Raji (cell line): ENCODE data around the gene CNTNAP4.

ENCODE experiments used
- POLR2A ChIP-seq: IDR thresholded peaks from 2 replicates; pipeline ENCODE4 v1.6.1; 2011; ENCODE audit warnings: low read depth, low read length, control low read depth; ENCODE audit not compliant: insufficient read depth

The CNTNAP4 gene

DNA sequence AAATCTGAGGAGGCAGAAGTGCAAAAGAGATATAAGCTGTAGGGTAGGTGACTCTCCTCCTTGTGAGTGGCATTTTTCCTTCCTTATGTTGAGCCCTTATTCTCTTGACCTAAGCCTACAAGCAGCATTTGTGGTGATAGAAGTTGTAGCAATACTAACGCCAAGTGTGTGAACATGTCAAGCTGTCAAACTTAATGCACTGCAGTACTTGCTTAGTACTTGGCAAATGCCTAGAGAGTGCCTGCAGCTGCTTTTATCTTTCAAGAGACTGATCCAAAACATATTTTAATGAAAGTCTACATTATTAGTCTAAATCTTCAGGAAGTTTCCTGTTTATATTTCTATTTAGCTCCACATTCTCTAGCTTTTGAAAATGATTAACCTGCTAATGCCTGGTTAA lies 83.2 kb downstream of the CNTNAP4 start:
- no peak for TF ChIP-seq POLR2A

DNA sequence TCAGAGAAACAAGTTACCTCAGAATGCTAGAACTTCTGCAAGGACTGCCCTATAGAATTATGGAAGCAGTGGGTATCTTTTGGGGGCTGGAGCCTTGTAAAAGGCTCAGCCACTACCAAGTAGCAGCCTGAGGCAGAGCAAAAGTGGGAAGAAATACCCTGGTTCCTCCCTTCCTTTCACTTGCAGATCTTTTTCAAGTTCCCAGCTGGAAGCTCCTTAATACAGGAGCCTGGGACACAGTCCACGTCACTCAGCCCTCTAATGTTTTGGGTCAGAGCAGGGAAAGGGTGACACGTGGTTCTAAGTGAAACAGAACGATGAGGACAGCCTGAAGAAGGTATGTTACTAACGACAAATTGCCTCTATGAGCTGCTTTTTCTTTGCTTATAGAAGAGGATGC lies 93.1 kb downstream of the CNTNAP4 start:
- TF ChIP-seq POLR2A, result no peak

GRCh38 chr16:76371441-76371840 lies 94.2 kb downstream of the CNTNAP4 start:
- no peak for TF ChIP-seq POLR2A

DNA sequence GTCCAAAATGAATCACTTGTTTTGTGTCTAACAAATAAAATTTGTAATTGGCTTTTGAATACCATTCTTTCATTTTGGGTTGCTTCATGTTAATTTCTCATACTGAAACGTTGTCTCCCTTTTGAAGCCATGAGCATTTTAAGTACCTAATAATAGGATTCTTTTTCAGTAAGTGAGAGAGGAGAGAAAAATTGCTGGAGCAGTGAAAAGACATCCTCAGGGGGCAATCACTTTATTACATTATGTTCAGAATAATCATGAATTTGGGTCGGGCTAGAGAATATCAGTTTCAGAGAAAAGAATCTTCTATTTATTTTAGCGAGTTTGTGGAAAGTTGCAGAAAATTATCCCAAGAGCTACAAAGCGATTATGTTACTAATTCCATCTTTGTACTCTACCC lies 96.8 kb downstream of the CNTNAP4 start:
- no peak for TF ChIP-seq POLR2A

DNA sequence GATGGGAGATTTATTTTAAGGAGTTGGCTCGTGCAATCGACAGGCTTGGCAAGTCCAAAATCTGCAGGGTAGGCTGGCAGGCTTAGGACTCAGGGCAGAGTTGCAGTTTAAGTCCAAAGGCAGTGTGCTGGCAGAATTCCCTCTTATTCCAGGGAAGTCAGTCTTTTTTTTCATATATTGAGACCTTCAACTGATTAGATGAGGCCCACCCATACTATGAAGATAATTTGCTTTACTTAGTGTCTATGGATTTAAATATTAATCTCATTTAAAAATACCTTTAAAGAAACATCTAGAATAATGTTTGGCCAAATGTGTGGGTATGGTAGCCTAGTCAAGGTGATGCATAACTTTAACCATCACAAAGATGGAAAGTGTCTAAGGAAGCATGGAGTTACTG lies 99.8 kb downstream of the CNTNAP4 start:
- no peak for TF ChIP-seq POLR2A

- TF ChIP-seq POLR2A, result no peak
Measured at GRCh38 chr16:76378020-76378419, 100.8 kb downstream of the CNTNAP4 start.

DNA sequence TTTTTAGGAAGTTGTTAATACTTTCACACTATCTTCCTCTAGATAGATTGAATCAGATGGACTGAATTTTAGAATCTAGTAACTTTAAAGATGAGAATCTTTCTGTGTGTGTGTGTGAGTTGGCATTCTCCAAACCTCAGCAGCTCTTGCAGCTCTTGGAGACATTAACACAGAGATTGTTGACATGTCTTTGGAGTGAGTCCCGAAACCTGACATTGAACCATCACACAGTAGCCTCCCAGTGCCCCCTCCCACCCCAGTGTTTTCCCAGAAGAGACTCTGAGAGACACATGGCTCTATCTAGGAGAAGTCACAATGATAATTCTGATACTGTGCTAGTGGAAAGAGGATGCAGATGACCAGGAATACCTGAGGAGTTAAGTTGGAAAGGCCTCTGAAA lies 103.9 kb downstream of the CNTNAP4 start:
- TF ChIP-seq POLR2A, result no peak

DNA sequence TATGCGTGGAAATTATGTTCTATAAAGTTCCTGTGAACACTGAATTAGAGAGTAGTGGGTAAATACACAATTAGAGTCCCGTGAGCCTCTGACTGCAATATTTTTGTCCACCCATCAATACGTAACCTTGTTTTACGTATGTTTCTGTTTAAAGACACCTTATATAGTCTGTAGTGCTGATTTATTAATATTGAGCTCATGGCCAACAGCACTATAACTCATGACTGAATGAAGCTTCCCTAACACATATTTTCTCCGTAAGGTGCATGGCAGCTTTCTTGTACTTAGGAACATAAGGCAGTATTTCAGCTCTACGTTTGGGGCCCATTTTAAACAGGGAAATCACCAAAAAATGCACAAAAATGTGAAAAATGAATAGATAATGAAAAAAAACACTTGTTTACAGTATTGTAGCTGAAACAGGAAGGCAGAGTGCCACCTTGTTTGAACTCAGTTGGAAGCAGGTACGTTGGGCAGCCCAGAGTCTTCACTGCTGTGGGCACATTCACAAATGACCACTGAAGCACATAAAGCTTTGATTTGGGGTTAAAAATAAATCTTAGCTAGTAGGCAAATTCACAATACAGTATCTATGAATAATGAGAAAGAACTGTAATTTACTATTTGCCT lies 108.5 kb downstream of the CNTNAP4 start:
- TF ChIP-seq POLR2A, result no peak

DNA sequence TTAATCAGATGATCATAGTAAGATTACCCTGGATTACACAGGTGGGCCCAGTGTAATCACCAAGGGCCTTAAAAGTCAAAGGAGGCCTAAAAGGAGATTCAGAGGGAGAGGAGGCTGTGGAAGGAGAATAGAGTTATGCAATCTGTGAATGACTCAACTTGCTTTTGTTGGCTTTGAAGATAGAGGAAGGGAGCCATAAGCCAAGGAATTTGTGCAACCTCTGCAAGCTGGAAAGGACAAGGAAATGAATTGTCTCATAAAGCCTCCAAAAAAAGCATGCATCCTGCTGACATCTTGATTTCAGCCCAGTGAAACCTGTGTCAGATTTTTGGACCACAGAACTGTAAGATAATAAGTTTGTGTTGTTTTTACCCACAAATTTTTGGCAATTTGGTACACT lies 109.6 kb downstream of the CNTNAP4 start:
- TF ChIP-seq POLR2A, result no peak

- TF ChIP-seq POLR2A, result no peak
Measured at GRCh38 chr16:76387994-76388393, 110.8 kb downstream of the CNTNAP4 start.

- TF ChIP-seq POLR2A, result no peak
Measured at GRCh38 chr16:76389126-76389525, 111.9 kb downstream of the CNTNAP4 start.

DNA sequence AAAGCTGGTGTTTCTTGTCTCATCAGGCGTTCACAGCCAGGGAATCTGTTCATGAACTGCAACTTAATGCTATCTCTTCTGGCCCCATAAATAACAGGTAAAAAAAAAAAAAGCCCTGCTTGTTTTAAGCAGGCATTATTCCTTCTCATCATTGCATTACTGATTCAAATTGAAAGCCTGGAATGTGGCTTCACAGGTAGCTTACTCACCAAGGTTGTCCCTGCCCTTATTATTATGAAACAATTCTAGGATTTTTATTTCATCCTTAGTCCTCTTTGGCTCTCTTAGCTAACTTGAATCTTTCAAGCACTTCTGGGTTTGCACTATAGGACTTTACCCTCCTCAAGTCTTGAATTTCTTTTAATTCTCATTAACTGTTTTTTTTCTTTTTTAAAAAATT lies 113.3 kb downstream of the CNTNAP4 start:
- no peak for TF ChIP-seq POLR2A

- TF ChIP-seq POLR2A, result no peak
Measured at GRCh38 chr16:76396977-76397376, 119.8 kb downstream of the CNTNAP4 start.

GRCh38 chr16:76409706-76410105 lies 132.5 kb downstream of the CNTNAP4 start:
- no peak for TF ChIP-seq POLR2A

- TF ChIP-seq POLR2A, result no peak
Measured at GRCh38 chr16:76421571-76421970, 144.4 kb downstream of the CNTNAP4 start.

DNA sequence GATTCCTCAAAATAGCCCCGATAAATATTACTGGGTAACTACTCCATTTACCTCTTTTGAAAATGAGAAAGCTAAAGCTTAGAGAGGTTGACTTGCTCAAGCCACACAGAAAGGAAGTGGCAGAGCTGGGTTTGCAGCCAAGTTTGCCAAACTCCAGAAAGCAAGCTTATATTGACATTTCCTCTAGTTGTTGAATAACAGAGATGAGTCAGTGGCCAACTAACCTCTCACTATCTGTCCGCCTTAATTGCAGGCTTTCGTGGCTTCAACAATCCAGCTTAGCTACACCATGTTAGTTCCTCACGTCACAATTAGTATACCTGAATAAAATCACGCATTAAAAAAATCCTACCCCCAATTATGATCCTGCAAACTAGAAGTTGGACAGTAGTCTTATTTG lies 151.7 kb downstream of the CNTNAP4 start:
- TF ChIP-seq POLR2A, result no peak

DNA sequence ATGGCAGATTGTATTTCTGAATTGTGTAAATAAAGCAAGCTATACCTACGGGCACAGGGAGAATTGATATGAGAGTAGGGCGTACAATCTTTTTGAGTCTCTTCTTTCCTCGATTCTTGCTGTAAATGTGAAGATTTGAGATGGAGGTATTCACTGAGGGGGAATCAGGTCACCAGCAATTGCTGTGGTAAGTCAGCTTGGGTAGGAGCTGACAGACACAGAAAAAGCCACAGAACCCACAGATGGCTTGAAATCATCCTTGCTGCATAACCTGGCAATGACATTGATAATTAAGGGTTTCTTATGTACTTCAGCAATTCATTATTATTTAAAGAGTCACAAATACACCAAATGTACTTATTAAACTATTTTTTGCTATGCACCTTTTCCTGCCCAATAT lies 164.2 kb downstream of the CNTNAP4 start:
- no peak for TF ChIP-seq POLR2A
